ENCODE results near the gene DNAJC22. TPM values are rescaled to one million over a fixed set of nuclear protein-coding genes. Genes with fewer than 3 reads are reported as not detected.

Gene DNAJC22
- total RNA-seq, 1 donor from 2014 or later: not detected

- DNase-seq (ENCODE audit: low spot score in 2 of 2): no peak
- Histone ChIP-seq H3K27ac (no peak overlapping the region), H3K36me3 (no peaks in the 10 kb centered on the region), H3K27me3 (peaks cover 20% of the 10 kb centered on the region), H3K9me3 (no peaks in the 10 kb centered on the region), H3K4me3 (no peak overlapping the region), H3K4me1 (peaks cover 22 to 32% of the 10 kb centered on the region in 2 donors)
- intact Hi-C loops (cut with DNase I): loop anchor here (10.0 kb wide), 1 partner anchor 276 kb away; the partner anchor contains the start of genes KMT2D and RHEBL1
- TF ChIP-seq, protein P1, sequence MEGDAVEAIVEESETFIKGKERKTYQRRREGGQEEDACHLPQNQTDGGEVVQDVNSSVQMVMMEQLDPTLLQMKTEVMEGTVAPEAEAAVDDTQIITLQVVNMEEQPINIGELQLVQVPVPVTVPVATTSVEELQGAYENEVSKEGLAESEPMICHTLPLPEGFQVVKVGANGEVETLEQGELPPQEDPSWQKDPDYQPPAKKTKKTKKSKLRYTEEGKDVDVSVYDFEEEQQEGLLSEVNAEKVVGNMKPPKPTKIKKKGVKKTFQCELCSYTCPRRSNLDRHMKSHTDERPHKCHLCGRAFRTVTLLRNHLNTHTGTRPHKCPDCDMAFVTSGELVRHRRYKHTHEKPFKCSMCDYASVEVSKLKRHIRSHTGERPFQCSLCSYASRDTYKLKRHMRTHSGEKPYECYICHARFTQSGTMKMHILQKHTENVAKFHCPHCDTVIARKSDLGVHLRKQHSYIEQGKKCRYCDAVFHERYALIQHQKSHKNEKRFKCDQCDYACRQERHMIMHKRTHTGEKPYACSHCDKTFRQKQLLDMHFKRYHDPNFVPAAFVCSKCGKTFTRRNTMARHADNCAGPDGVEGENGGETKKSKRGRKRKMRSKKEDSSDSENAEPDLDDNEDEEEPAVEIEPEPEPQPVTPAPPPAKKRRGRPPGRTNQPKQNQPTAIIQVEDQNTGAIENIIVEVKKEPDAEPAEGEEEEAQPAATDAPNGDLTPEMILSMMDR (IDR thresholded peaks at IDR 0.05): no peak
Measured at GRCh38 chr12:49340971-49341776, 5.5 kb upstream of the DNAJC22 start.

DNA sequence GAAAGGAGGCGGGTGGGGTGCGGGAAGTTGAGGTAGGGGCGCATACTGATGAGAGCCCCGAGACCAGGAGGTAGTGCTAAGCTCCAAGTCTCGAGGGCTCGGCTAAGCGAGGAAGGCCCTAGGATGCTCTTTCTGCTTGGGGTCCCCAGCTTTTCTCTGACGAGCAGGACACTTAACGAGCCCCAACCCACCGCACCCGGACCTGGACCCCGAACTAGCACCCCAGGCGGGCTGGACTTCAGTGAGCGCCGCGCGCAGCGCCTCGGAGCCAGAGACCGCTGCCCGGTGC, 5.0 kb upstream of the DNAJC22 start:
- Histone ChIP-seq H3K27ac (no peak overlapping the region), H3K9me3 (no peaks in the 10 kb centered on the region), H3K27me3 (peaks cover 15% of the 10 kb centered on the region), H3K4me1 (peaks cover 27 to 37% of the 10 kb centered on the region in 2 donors), H3K36me3 (no peaks in the 10 kb centered on the region), H3K4me3 (peak overlapping the region in 1 of 2 donors; percentile 63)
- no peak for DNase-seq (ENCODE audit: low spot score in 2 of 2)
- TF ChIP-seq, protein P1 (IDR thresholded peaks at IDR 0.05): no peak
- intact Hi-C loops (cut with DNase I): loop anchor here (10.0 kb wide), 1 partner anchor 277 kb away; the partner anchor contains the start of genes KMT2D and RHEBL1

DNA sequence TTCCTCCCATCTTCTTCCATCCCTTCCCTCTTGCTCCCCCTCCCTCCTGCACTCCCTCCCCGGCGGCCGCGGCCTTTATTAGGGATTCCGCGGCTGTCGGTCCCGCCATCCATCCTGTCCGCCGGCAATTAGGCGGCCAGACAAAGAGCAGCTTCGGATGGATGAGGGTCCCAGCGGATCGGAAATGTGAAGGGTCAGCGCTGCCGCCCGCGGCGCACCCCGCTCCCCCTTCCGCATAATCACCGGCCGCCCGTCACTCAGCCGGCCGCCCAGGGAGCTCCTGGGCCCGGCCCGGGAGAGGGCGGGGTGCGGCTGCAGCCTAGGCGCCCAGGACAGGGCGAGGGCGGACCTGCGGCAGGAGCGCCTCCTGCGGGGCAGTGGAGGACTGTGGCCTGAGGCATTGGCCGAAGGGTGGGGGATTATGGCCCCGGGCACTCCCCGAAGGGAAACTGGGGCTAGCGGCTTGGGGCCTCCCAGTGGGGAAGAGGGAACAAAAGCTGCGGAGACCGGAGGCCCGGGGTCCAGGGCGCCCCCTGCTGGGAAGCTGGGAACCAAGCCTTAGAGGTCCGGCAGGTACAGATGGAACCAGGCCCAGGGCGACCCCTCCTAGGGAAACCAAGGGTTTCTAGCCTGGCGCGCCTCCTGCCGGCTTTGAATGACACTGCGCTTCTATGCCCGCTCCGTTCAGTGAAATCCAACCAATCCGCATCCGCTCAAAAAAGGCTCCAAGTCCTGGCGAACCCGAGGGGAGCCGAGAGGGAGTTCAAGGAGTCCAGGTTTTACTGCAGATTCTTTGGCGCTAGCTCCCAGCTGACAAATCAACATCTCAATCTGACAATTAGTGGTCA, 4.4 kb upstream of the DNAJC22 start:
- intact Hi-C loops (cut with DNase I): loop anchor here (10.0 kb wide), 1 partner anchor 277 kb away; the partner anchor contains the start of genes KMT2D and RHEBL1
- no peaks in the 10 kb centered on the region for H3K36me3 ChIP-seq
- peaks cover 14% of the 10 kb centered on the region for H3K27me3 ChIP-seq
- TF ChIP-seq, protein P1 (IDR thresholded peaks at IDR 0.05): peak; percentile 51 to 87 (median 83)
- peak overlapping the region; percentile 24 to 63 for H3K4me3 ChIP-seq
- H3K4me1 ChIP-seq: peaks cover 32 to 40% of the 10 kb centered on the region in 2 donors
- DNase-seq (ENCODE audit: low spot score in 2 of 2): peak in 1 of 2 donors; percentile 79
- no peaks in the 10 kb centered on the region for H3K9me3 ChIP-seq
- no peak overlapping the region for H3K27ac ChIP-seq

DNA sequence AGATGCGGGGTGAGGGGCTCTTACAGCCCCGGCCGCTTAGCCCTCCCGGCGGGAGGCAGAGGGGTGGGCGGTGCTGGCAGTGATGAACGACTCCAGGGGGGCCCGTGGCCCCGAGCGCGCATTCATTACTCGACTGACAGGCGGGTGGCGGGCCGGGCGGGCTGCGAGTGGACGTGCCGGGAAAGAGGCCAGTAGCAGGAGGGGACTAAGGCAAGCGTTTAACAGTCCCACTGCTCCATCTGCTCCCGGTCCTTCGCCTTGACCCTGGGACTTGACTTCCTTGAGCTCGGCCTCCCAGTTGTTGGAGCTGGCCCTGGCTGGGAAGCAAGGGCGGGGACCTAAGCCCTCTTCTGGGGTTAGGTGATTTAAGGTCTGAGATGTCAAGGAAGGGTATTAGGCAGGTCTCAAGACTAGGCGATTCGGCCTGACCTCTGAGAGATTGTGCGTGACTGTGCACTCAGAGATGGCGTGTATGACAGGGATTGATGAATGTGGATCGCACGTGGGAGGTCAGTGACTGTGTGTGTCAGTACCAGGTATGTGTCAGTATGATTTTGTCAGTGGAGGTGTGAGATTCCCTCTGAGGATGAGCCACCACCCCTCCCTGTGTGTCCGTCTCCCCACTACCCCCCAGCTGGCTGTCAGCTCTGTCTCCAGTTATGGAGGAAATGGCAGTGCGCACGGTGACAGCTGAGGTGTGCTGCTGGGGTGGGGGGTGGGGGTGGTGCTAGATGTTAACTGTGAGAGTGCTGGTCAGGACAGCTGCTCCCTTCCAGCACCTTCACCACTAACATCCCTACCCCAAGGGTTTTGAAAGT, 3.6 kb upstream of the DNAJC22 start:
- Histone ChIP-seq H3K27me3 (peaks cover 17% of the 10 kb centered on the region), H3K9me3 (no peaks in the 10 kb centered on the region), H3K27ac (no peak overlapping the region), H3K4me3 (peak overlapping the region; percentile 24 to 63), H3K36me3 (no peaks in the 10 kb centered on the region), H3K4me1 (peaks cover 34 to 48% of the 10 kb centered on the region in 2 donors)
- TF ChIP-seq, protein P1 (IDR thresholded peaks at IDR 0.05): no peak
- intact Hi-C loops (cut with DNase I): loop anchor here (10.0 kb wide), 1 partner anchor 278 kb away; the partner anchor contains the start of genes KMT2D and RHEBL1
- no peak for DNase-seq (ENCODE audit: low spot score in 2 of 2)

GRCh38 chr12:49344486-49345050, 2.1 kb upstream of the DNAJC22 start:
- Histone ChIP-seq H3K4me1 (peaks cover 34 to 50% of the 10 kb centered on the region in 2 donors), H3K36me3 (no peaks in the 10 kb centered on the region), H3K4me3 (peak overlapping the region; percentile 41 to 69), H3K27me3 (peaks cover 25% of the 10 kb centered on the region), H3K27ac (no peak overlapping the region), H3K9me3 (no peaks in the 10 kb centered on the region)
- TF ChIP-seq, protein P1 (IDR thresholded peaks at IDR 0.05): no peak
- intact Hi-C loops (cut with DNase I): loop anchor here (10.0 kb wide), 1 partner anchor 280 kb away; the partner anchor contains the start of genes KMT2D and RHEBL1
- DNase-seq (ENCODE audit: low spot score in 2 of 2): no peak
